Loucy (cell line): ENCODE data around the gene ELMO1.

Source experiments
- EZH2phosphoT487 ChIP-seq: fragments of 200-600 bp; IDR thresholded peaks from 2 replicates; pipeline ENCODE4 v1.6.1; 2018; ENCODE audit warnings: antibody characterized with exemption, mild to moderate bottlenecking, moderate library complexity, borderline replicate concordance
- TF ChIP-seq, protein P1 (sequence below): fragments of 200-600 bp; sonication (generic); conservative IDR thresholded peaks from 2 replicates; pipeline ENCODE4 v1.5.1; 2014; ENCODE audit warnings: mild to moderate bottlenecking, antibody characterized with exemption, low read length

DNA sequence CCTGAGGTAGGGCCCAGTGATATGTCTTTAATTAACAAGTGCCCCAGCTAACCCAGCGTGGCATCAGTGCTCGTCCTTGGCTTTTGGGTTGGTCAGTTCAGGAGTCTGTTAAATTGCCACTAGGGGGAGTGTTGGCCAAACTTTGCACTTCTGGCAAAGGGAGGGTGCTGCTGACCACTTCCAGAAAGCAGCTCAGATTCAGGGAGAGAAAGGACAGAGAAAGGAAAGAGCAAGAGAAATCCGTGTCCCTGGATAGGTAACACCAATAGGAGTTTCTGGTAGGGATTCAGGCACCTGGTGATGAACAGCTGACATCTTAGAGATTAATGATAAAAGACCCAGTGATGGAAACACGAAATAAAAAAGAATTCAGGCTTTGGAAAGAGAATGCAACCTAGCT is 481.3 kb downstream of the ELMO1 start:
- TF ChIP-seq, protein P1, sequence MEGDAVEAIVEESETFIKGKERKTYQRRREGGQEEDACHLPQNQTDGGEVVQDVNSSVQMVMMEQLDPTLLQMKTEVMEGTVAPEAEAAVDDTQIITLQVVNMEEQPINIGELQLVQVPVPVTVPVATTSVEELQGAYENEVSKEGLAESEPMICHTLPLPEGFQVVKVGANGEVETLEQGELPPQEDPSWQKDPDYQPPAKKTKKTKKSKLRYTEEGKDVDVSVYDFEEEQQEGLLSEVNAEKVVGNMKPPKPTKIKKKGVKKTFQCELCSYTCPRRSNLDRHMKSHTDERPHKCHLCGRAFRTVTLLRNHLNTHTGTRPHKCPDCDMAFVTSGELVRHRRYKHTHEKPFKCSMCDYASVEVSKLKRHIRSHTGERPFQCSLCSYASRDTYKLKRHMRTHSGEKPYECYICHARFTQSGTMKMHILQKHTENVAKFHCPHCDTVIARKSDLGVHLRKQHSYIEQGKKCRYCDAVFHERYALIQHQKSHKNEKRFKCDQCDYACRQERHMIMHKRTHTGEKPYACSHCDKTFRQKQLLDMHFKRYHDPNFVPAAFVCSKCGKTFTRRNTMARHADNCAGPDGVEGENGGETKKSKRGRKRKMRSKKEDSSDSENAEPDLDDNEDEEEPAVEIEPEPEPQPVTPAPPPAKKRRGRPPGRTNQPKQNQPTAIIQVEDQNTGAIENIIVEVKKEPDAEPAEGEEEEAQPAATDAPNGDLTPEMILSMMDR, result peak; percentile 90
- TF ChIP-seq EZH2phosphoT487, result no peak
